Measurements from ENCODE around the gene BUB3. TPM values are rescaled to one million over a fixed set of nuclear protein-coding genes. Genes with fewer than 3 reads are reported as not detected.
A peak's percentile ranks its signal among the peaks of the same experiment; 100 is the strongest.

Gene BUB3
- total RNA-seq, 1 donor, result 107 TPM

- Histone ChIP-seq H3K27me3 (ENCODE audit: insufficient read depth, low read length) (peaks cover 9% of the 10 kb centered on the region), H3K9me3 (ENCODE audit: low read depth, low read length) (no peaks in the 10 kb centered on the region), H3K4me1 (ENCODE audit: insufficient read depth, low read length) (no peaks in the 10 kb centered on the region), H4K20me1 (ENCODE audit: insufficient read depth, low read length) (no peaks in the 10 kb centered on the region), H3K27ac (ENCODE audit: low read depth, low read length) (no peak overlapping the region), H3K4me3 (ENCODE audit: insufficient read depth, low read length) (no peak overlapping the region), H2AFZ (ENCODE audit: low read length) (no peak overlapping the region), H3K79me2 (ENCODE audit: insufficient read depth, low read length) (no peaks in the 10 kb centered on the region), H3K36me3 (ENCODE audit: insufficient read depth, low read length) (no peaks in the 10 kb centered on the region), H3K4me2 (ENCODE audit: insufficient read depth, low read length) (no peak overlapping the region)
- DNase-seq (ENCODE audit: insufficient read length, low spot score, missing footprints), result no peak
- no peak for TF ChIP-seq CTCF (IDR thresholded peaks at IDR 0.05; ENCODE audit: extremely low read depth, low read depth, low read length)
These were observed 28.0 kb upstream of the BUB3 start for GRCh38 chr10:123126246-123126645.

GRCh38 chr10:123129618-123130271 is 24.5 kb upstream of the BUB3 start:
- H3K27me3 ChIP-seq (ENCODE audit: insufficient read depth, low read length), result peaks cover 44% of the 10 kb centered on the region
- TF ChIP-seq CTCF (IDR thresholded peaks at IDR 0.05; ENCODE audit: extremely low read depth, low read depth, low read length), result no peak
- H3K4me1 ChIP-seq (ENCODE audit: insufficient read depth, low read length), result peaks cover 6% of the 10 kb centered on the region
- H2AFZ ChIP-seq (ENCODE audit: low read length), result no peak overlapping the region
- no peak overlapping the region for H3K27ac ChIP-seq (ENCODE audit: low read depth, low read length)
- H4K20me1 ChIP-seq (ENCODE audit: insufficient read depth, low read length), result peaks cover 7% of the 10 kb centered on the region
- H3K36me3 ChIP-seq (ENCODE audit: insufficient read depth, low read length), result no peaks in the 10 kb centered on the region
- H3K4me2 ChIP-seq (ENCODE audit: insufficient read depth, low read length), result no peak overlapping the region
- DNase-seq (ENCODE audit: insufficient read length, low spot score, missing footprints), result no peak
- H3K4me3 ChIP-seq (ENCODE audit: insufficient read depth, low read length), result no peak overlapping the region
- H3K9me3 ChIP-seq (ENCODE audit: low read depth, low read length), result no peaks in the 10 kb centered on the region
- no peaks in the 10 kb centered on the region for H3K79me2 ChIP-seq (ENCODE audit: insufficient read depth, low read length)

GRCh38 chr10:123132576-123133477 is 21.4 kb upstream of the BUB3 start:
- no peaks in the 10 kb centered on the region for H3K36me3 ChIP-seq (ENCODE audit: insufficient read depth, low read length)
- H3K9me3 ChIP-seq (ENCODE audit: low read depth, low read length), result no peaks in the 10 kb centered on the region
- H3K4me3 ChIP-seq (ENCODE audit: insufficient read depth, low read length), result peak overlapping the region; percentile 43
- H3K27ac ChIP-seq (ENCODE audit: low read depth, low read length), result no peak overlapping the region
- peak; percentile 92 for TF ChIP-seq CTCF (IDR thresholded peaks at IDR 0.05; ENCODE audit: extremely low read depth, low read depth, low read length)
- peaks cover 7% of the 10 kb centered on the region for H4K20me1 ChIP-seq (ENCODE audit: insufficient read depth, low read length)
- H3K4me2 ChIP-seq (ENCODE audit: insufficient read depth, low read length), result peak overlapping the region; percentile 71
- no peaks in the 10 kb centered on the region for H3K79me2 ChIP-seq (ENCODE audit: insufficient read depth, low read length)
- H3K27me3 ChIP-seq (ENCODE audit: insufficient read depth, low read length), result peaks cover 73% of the 10 kb centered on the region
- H3K4me1 ChIP-seq (ENCODE audit: insufficient read depth, low read length), result peaks cover 6% of the 10 kb centered on the region
- peak; percentile 99 for DNase-seq (ENCODE audit: insufficient read length, low spot score, missing footprints)
- peak overlapping the region; percentile 81 for H2AFZ ChIP-seq (ENCODE audit: low read length)
